HG02763 (cell line): ENCODE data around the gene EPS8L1.

Source experiments
- ATAC-seq: cut with Tn5 transposase; IDR thresholded peaks from one replicate; pipeline ENCODE4 v1.9.1; 2021; ENCODE audit warnings: mild to moderate bottlenecking, moderate library complexity; ENCODE audit not compliant: unreplicated experiment

EPS8L1 gene

GRCh38 chr19:55113570-55114039 is 37.9 kb downstream of the EPS8L1 start:
- ATAC-seq, result no peak

DNA sequence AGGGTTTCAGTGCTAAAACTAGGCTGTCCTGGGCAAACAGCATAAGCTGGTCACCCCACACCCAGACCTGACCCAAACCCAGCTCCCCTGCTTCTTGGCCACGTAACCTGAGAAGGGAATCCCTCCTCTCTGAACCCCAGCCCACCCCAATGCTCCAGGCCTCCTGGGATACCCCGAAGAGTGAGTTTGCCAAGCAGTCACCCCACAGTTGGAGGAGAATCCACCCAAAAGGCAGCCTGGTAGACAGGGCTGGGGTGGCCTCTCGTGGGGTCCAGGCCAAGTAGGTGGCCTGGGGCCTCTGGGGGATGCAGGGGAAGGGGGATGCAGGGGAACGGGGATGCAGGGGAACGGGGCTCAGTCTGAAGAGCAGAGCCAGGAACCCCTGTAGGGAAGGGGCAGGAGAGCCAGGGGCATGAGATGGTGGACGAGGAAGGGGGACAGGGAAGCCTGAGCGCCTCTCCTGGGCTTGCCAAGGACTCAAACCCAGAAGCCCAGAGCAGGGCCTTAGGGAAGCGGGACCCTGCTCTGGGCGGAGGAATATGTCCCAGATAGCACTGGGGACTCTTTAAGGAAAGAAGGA is 39.0 kb downstream of the EPS8L1 start:
- ATAC-seq, result no peak

- no peak for ATAC-seq
Observed at GRCh38 chr19:55115446-55116065, 39.9 kb downstream of the EPS8L1 start.

- no peak for ATAC-seq
Observed at GRCh38 chr19:55116232-55116858, 40.7 kb downstream of the EPS8L1 start.

GRCh38 chr19:55116859-55117662 is 41.4 kb downstream of the EPS8L1 start, which contains the start of gene PPP1R12C:
Gene PPP1R12C (minus strand): TSS chr19:55117637. CDS start chr19:55117543, 94 bp downstream.
- peak; percentile 6 for ATAC-seq

GRCh38 chr19:55117663-55118391 is 42.2 kb downstream of the EPS8L1 start:
- peak; percentile 88 for ATAC-seq

DNA sequence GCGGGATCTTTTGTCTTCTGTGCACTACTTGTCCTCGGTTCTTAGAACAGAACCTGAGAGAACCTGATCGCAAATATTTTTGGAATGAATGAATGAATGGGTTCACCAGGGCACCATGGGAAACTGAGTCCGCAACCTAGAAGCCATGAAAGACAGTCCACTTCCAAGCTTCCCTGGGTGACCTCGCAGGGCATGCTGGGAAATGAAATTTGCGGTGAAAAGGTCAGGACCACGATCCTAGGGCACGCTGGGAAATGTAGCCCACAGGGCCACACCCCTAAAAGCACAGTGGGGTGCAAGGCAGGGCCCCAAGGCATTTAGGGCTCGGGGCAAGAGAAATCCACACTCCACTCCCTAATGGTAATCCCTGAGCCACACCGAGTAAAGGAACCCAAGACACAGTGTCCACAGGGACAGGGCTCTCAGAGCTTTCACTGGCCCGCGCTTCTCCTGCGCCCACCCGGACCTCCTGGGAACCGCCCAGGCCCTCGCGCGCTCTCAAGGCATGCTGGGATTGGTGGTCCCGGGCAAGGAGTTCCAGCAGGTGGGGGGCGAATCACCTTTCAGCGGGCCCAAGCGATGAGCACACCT is 42.8 kb downstream of the EPS8L1 start:
- ATAC-seq, result no peak

GRCh38 chr19:55119053-55119452 is 43.4 kb downstream of the EPS8L1 start:
- no peak for ATAC-seq

DNA sequence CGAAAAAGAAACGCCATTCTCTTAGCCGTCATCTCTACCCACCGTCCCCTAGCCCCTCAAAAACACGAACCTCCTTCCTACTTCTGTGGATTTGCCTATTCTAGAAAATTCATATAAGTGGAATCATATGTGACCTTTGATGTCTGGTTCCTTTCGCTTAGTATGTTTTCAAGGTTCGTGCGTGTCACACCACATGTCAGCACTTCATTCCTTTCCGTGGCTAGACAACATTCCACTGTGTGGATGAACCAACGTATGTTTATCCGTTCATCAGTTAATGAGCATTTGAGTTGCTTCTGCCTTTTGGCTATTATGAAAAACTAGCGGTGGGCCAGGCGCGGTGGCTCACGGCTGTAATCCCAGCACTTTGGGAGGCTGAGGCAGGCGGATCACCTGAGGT is 55.8 kb downstream of the EPS8L1 start:
- no peak for ATAC-seq

GRCh38 chr19:55132453-55133129 is 56.9 kb downstream of the EPS8L1 start:
- ATAC-seq, result no peak

GRCh38 chr19:55133639-55134444 is 58.2 kb downstream of the EPS8L1 start:
- ATAC-seq, result no peak

- no peak for ATAC-seq
Observed at GRCh38 chr19:55134736-55135135, 59.1 kb downstream of the EPS8L1 start.

- no peak for ATAC-seq
Observed at GRCh38 chr19:55136399-55137102, 60.9 kb downstream of the EPS8L1 start.
